Stimulated activated CD8-positive, alpha-beta memory T cell treated with anti-CD3 and anti-CD28 coated beads, Interleukin-4, amount 100 ng/mL, for 4 hours (primary cell): ENCODE data around the gene MAP3K14.
A peak's percentile ranks its signal among the peaks of the same experiment; 100 is the strongest.
"Not testable (repeated sequence)": the region's sequence is repeated elsewhere in the genome, so short reads cannot be mapped to it uniquely, and the experiment has no call there.

Experiments used
- DNase-seq, 2 donors: peaks; one replicate each; pipeline ENCODE4 v3.0.0-alpha.2; 2020; ENCODE audit warnings: low read depth in 2 of 2, low spot score in 1 of 2

Gene MAP3K14

GRCh38 chr17:45316434-45317110 lies at the start of gene MAP3K14:
Gene MAP3K14, minus strand, starts transcription at chr17:45317020. Its CDS starts 26,275 bp downstream, at chr17:45290745.
- DNase-seq = peak in 1 of 2 donors; percentile 33

DNA sequence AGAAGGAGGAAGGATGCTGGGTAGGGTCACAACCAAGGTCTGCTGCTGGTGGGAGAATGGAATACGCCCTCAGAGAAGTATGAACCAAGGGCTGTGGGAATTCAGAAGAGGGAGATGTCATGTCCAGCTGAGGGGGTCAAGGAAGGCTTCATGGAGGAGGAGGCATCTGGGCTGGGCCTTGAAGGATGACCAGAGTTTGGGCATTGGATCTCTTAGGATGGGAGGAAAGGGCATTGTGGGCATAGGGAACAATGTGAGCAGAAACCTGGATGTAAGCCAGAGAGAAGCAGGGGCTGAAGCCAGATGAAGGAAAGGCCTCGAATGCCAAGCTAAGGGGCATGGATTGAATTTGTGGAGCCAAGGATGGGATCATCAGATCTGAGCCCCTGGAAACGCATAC lies 49.2 kb upstream of the MAP3K14 start:
- no peak for DNase-seq

- no peak for DNase-seq
Measured at GRCh38 chr17:45364531-45365390, 47.9 kb upstream of the MAP3K14 start.

DNA sequence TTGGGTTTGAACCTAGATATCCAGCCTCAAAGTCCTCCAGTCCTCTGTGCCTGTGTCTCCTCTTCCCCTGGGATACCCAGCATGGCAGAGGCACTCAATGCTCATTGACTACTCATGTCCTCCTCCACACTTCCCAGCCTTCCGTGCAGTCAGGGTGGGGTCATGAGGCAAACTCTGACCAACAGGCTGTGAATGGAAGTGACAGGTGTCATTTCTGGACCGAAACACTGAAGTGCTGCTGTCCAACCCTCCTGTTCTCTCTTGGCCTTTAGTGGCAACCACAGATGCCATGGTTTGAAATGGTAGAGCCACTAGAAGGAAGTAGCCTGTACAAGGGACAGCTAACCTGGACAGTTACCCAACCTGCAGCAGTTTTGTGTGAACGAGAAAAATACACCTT lies 46.7 kb upstream of the MAP3K14 start:
- no peak for DNase-seq

DNA sequence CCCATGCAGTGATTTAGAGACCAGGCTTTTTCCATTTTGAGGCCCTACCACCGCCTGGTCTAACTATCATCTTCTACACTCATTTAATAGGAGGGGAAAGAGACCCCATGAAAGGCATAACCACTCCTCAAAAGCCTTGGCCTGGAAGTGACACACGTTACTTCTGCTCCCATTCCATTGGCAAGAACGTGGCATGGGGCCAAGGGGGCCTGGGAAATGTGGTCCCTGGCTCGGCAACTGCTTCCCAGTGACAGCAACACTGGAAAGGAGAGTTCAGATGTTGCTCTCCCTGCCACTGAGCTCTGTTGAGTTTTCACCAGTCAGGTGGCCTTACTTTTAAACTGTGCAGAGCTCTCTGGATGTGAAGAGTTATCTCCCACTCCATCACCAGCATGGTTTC lies 45.2 kb upstream of the MAP3K14 start:
- no peak for DNase-seq

DNA sequence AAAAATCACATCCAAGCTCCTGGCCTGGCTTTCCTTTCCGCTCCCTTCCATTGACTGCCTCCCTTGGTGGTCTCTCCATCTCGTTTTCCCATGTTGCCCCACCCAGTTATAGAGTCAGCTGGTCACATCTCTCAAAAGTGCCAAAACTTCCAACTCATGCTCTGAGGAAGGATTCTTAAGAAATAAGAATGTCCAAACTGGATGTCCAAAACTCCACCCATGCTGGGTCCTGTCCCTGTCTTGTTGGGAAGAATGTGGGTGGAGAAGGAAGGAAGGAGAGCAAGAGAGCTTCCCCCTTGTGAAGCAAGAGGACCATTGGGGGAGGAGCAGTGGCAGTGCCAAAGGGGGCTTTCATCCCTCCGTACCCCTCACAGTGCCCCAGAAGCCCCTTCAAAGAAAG lies 44.6 kb upstream of the MAP3K14 start:
- DNase-seq = no peak

GRCh38 chr17:45357364-45357997 lies 40.7 kb upstream of the MAP3K14 start:
- no peak for DNase-seq

DNA sequence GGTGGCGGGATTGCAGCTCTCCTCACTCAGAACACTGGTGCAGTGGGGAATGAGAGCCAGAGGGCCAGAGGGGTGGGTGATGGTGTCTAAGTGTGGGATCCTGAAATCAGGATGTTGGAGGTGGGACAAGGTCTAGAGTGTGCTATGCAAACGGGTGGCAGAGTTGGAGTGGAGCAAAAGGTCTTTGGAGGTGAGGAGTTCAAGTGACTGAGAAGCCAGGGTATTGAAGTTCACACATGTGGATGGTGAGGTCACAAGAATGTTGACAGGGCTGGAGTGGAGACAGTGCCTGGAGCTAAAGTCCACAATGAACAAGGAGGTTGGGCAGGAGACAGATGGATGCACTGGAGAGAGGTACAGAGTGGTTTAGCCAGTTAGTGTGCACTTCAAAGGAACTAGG lies 38.3 kb upstream of the MAP3K14 start:
- DNase-seq = no peak

DNA sequence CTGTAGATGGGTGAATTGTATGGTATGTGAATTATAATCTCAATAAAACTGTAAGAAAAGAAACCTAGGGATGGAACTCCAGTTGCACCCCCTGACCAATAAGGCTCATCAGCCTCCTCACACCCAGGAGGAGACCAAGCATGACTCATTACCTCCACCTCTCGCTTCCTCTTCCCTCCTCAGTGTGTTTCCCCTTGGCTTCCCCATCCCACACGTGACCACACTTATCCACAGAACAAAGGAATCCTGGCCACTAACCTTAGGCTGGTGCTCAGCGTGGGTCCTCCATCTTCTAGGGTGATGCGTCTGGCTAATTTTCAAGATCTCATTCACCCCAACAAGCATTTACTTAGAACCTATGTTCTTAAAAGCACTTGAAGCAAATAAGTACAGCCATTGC lies 36.2 kb upstream of the MAP3K14 start:
- DNase-seq = no peak

DNA sequence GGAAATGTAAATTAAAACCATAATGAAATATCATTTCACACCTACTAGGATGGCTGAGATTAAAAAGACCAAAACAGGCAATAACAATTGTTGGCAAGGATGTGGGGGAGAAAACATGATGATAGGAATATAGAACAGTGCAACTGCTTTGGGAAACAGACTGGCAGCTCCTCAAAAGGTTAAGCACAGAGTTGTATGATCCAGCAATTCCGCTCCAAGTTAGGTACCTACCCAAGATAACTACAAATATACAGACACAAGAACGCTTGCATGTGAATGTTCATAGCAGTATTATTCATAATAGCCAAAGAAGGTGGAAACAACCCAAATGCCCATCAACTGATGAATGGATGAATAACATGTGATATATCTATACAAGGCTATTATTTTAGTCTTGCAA lies 35.0 kb upstream of the MAP3K14 start:
- DNase-seq = no peak

DNA sequence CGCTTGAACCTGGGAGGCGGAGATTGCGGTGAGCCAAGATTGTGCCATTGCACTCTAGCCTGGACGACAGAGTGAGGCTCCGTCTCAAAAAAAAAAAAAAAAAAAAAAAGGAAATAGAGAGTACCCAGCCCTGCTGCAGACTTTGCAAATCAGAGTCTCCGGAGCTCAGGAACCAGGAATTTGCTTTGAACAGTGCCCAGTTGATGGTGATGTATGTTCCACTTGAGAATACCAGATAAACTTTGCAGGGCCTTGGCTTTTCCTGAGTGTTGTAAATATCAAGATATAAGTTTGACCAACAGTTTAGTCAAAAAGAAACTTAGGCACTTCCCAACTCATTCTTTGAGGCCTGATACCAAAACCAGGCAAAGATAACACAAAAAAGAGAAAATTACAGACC lies 30.6 kb upstream of the MAP3K14 start:
- DNase-seq = no peak

DNA sequence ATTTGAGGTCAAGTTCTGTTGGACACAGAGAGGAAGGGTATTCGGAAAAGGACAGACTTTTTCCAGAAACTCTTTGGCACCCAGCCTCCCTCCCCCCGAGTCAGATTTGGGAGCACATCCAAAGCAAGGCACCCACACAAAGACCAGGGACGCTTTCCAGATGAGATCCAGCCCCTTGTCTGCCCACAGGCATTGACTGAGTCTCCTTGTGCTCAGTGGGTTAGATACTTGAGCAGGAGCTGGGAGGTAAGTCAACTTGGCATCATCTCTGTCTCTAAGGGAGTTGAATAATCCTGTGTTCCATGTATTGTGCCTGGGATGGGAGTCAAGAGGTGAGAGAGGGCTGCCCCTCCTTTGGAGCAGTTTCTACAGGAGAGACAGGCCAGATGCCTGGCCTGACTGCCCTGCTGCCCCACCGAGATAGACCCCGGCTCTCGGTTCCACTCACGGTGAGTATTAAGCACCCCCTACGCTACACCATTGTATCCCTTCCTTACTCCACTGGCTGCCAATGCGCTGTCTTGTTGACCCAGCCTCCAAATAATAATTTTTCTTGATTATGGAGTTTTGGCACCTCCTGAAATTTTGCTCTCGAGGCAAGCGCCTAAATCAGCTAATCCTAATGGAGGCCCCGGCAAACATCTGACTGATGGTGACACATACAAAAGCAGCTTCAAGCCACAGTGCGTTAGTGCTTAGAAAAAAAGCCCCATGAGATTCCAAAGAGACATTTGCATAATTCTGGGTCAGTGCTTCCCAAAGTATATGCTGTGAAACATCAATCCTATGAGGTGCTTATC lies 29.6 kb upstream of the MAP3K14 start:
- DNase-seq = no peak

- no peak for DNase-seq
Measured at GRCh38 chr17:45345554-45346215, 28.9 kb upstream of the MAP3K14 start.

DNA sequence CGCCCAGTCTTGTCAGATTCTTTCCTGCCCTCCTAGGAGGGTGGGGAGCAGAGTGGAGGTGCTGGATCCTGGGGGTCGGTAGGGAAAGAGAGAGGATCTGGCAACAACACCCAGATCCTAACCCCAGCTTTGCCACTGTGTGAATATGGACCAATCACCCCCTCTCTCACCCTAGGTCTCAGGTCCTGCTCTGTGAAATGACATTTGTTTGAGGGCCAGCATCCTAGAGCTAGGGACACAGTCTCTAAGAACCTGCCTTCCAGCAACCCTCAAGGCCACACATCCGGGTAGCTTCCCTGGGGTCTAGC lies 28.4 kb upstream of the MAP3K14 start:
- no peak for DNase-seq

- DNase-seq = not testable (repeated sequence)
Measured at GRCh38 chr17:45343967-45344664, 27.3 kb upstream of the MAP3K14 start.

DNA sequence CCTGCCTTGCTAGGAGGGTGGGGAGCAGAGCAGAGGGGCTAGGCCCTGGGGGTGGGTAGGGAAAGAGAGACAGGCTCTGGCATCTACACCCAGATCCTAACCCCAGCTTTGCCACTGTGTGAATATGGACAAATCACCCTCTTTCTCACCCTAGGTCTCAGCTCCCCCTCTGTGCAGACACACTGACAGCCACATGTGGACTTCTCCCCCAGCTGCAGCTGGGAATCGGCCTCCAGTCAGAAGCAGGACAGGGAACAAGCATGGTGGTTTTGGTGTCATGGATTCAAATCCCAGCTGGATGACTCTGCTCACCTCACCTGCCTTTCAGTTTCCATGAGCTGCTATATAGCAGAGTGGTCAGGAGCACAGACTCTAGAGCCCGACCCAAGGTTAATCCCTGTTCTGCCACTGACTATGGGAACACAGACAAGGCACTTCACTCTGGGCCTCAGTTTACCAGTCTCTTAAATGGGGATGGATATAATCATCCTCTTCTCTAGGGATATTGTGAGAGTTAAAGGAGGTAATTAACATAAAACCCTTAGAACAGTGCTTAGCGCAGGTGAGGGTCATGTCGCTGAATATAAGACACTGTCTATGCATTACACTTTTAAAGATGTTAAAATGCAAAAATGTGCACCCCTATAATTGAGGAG lies 26.2 kb upstream of the MAP3K14 start:
- DNase-seq = no peak

DNA sequence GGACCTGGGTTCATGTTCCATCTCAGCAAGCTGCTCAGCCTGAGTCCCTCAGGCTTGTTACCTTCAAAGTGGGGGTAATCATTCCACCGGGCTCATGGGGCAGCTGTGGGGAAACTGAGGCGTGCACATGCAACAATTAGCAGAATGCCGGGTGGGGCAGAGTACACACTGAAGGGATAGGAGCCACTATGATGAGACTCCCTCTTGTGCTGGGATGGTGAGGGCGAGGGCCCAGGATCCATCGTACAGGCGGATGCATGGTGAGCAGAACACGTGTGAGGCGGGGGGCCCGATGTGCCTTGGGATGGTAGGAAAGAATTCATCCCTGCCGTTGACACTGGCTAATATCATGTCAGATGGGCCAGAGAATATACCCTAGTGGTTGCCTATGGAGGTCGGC lies 25.5 kb upstream of the MAP3K14 start:
- DNase-seq = no peak

- no peak for DNase-seq
Measured at GRCh38 chr17:45341533-45342158, 24.8 kb upstream of the MAP3K14 start.
